Skeletal muscle satellite cell (primary cell): ENCODE results near the gene DCC.
A peak's percentile ranks its signal among the peaks of the same experiment; 100 is the strongest.

Source experiments
- H3K27me3 ChIP-seq: 2 replicates; pipeline ENCODE4 v1.7.0; 2013; ENCODE audit warnings: low read length; ENCODE audit not compliant: control insufficient read depth, insufficient read depth
- H3K36me3 ChIP-seq: 2 replicates; pipeline ENCODE4 v1.7.0; 2013; ENCODE audit warnings: mild to moderate bottlenecking, control low read depth, low read length; ENCODE audit not compliant: insufficient read depth
- H3K4me1 ChIP-seq: 2 replicates; pipeline ENCODE4 v1.7.0; 2013; ENCODE audit warnings: low read length; ENCODE audit not compliant: control insufficient read depth, insufficient read depth
- H3K4me2 ChIP-seq: 2 replicates; pipeline ENCODE4 v1.7.0; 2013; ENCODE audit warnings: mild to moderate bottlenecking, low read length
- H3K4me3 ChIP-seq: 2 replicates; pipeline ENCODE4 v1.7.0; 2013; ENCODE audit warnings: low read length
- H3K9ac ChIP-seq: 2 replicates; pipeline ENCODE4 v1.7.0; 2013; ENCODE audit warnings: mild to moderate bottlenecking, low read depth, low read length, moderate library complexity
- H3K9me3 ChIP-seq: replicated peaks from 2 replicates; pipeline ENCODE4 v1.7.0; 2013; ENCODE audit warnings: mild to moderate bottlenecking, control low read depth, low read length

DCC gene

DNA sequence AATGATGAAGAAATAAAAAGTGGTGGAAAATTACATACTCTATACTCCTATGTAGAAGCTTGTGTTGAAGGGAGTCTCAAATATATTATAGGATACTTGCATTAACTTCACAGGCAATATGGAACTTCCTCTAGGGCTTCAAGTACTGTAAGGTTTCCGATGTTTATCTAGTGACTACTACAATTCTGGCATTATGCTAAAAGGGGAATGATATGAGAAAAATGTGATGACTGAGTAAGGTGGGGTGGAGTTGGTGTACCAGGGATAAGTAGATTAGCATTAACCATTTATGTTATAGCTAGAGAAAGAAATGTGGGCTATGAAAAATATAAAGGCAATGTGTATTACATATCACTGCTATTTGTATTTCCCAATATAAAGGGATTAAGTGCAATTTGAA lies 229.5 kb downstream of the DCC start:
- H3K27me3 ChIP-seq: no peaks in the 10 kb centered on the region
- H3K9ac ChIP-seq: no peak overlapping the region
- H3K4me2 ChIP-seq: no peak overlapping the region
- no peak overlapping the region for H3K4me3 ChIP-seq
- H3K9me3 ChIP-seq: no peaks in the 10 kb centered on the region
- H3K4me1 ChIP-seq: peaks cover 27% of the 10 kb centered on the region
- H3K36me3 ChIP-seq: no peaks in the 10 kb centered on the region

DNA sequence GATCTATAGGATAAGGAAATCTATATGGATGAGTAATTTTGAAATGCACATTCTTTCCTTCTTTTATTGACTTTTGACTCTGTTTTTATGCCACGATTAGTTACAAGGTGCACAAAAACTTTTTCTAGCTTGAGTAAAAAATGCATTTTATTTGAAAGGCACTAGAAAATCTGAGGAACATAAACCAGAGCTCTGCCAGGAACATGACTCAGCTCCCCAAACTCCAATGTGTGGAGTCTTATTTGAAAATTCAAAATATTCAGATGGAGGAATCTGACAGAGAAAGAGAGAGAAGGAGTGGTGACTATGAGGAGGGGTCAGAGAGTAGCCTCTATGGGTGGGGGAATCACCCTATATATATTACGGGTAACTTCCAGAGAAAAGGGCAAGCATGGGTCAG lies 231.0 kb downstream of the DCC start:
- H3K36me3 ChIP-seq: no peaks in the 10 kb centered on the region
- H3K9me3 ChIP-seq: no peaks in the 10 kb centered on the region
- peaks cover 32% of the 10 kb centered on the region for H3K4me1 ChIP-seq
- H3K27me3 ChIP-seq: no peaks in the 10 kb centered on the region
- peak overlapping the region; percentile 11 for H3K4me2 ChIP-seq
- H3K4me3 ChIP-seq: no peak overlapping the region
- no peak overlapping the region for H3K9ac ChIP-seq

GRCh38 chr18:52572036-52573000 lies 232.3 kb downstream of the DCC start:
- Histone ChIP-seq H3K27me3 (no peaks in the 10 kb centered on the region), H3K4me3 (no peak overlapping the region), H3K9me3 (no peaks in the 10 kb centered on the region), H3K36me3 (no peaks in the 10 kb centered on the region), H3K9ac (no peak overlapping the region), H3K4me1 (peaks cover 32% of the 10 kb centered on the region), H3K4me2 (no peak overlapping the region)

GRCh38 chr18:52577795-52578194 lies 237.8 kb downstream of the DCC start:
- H3K4me3 ChIP-seq: no peak overlapping the region
- no peak overlapping the region for H3K4me2 ChIP-seq
- H3K36me3 ChIP-seq: no peaks in the 10 kb centered on the region
- H3K4me1 ChIP-seq: peaks cover 4% of the 10 kb centered on the region
- peaks cover 5% of the 10 kb centered on the region for H3K9me3 ChIP-seq
- no peaks in the 10 kb centered on the region for H3K27me3 ChIP-seq
- no peak overlapping the region for H3K9ac ChIP-seq

DNA sequence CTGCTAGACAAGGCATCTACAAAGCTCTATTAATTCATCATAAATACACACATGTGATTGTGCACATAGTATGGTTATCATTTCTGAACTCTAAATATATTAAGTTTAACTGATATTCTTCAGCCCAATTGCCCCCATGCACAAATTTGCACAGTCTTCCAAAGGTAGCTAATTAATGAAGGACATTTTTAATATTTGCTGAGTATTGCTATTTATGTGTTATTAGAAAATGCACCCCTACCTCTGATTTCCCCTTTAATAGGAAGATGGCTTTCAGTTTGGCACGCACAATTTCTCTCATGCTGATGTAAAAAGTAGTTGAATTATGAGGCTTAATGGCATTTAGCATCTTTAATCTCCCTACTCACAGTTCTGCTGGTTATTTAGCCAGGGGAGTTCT lies 242.1 kb downstream of the DCC start:
- no peaks in the 10 kb centered on the region for H3K4me1 ChIP-seq
- no peak overlapping the region for H3K4me2 ChIP-seq
- peaks cover 5% of the 10 kb centered on the region for H3K9me3 ChIP-seq
- H3K36me3 ChIP-seq: no peaks in the 10 kb centered on the region
- H3K27me3 ChIP-seq: no peaks in the 10 kb centered on the region
- H3K9ac ChIP-seq: no peak overlapping the region
- H3K4me3 ChIP-seq: no peak overlapping the region

- Histone ChIP-seq H3K4me2 (no peak overlapping the region), H3K9ac (no peak overlapping the region), H3K4me3 (no peak overlapping the region), H3K36me3 (no peaks in the 10 kb centered on the region), H3K9me3 (peaks cover 4% of the 10 kb centered on the region), H3K4me1 (no peaks in the 10 kb centered on the region), H3K27me3 (no peaks in the 10 kb centered on the region)
Measured at GRCh38 chr18:52582516-52582915, 242.5 kb downstream of the DCC start.

GRCh38 chr18:52588931-52589330 lies 248.9 kb downstream of the DCC start:
- no peaks in the 10 kb centered on the region for H3K36me3 ChIP-seq
- no peak overlapping the region for H3K4me3 ChIP-seq
- H3K4me2 ChIP-seq: no peak overlapping the region
- H3K27me3 ChIP-seq: no peaks in the 10 kb centered on the region
- H3K9ac ChIP-seq: no peak overlapping the region
- H3K9me3 ChIP-seq: peaks cover 3% of the 10 kb centered on the region
- H3K4me1 ChIP-seq: peaks cover 20% of the 10 kb centered on the region

- Histone ChIP-seq H3K4me2 (no peak overlapping the region), H3K4me1 (no peaks in the 10 kb centered on the region), H3K9ac (no peak overlapping the region), H3K27me3 (no peaks in the 10 kb centered on the region), H3K9me3 (peaks cover 11% of the 10 kb centered on the region), H3K36me3 (no peaks in the 10 kb centered on the region), H3K4me3 (no peak overlapping the region)
Measured at GRCh38 chr18:52596748-52597435, 256.9 kb downstream of the DCC start.

DNA sequence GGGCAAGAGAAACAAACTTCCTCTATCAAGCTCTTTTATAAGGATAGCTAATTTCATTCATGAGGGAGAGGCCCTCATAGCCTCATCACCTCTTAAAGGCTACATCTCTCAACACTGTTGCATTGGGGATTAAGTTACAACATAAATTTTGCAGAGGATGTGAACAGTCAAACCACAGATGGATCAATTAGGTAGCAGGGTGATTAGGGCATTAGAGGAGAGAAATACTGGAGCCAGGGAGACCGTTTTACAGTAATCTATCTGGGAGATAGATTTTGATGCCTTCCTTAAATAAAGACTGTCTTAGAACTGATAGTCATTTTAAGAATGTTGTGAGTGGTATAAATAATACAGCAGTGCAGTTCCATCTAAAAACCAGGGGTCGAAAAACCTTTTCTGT lies 258.9 kb downstream of the DCC start:
- Histone ChIP-seq H3K27me3 (no peaks in the 10 kb centered on the region), H3K36me3 (no peaks in the 10 kb centered on the region), H3K9ac (no peak overlapping the region), H3K4me1 (no peaks in the 10 kb centered on the region), H3K4me3 (no peak overlapping the region), H3K4me2 (no peak overlapping the region), H3K9me3 (peaks cover 11% of the 10 kb centered on the region)

DNA sequence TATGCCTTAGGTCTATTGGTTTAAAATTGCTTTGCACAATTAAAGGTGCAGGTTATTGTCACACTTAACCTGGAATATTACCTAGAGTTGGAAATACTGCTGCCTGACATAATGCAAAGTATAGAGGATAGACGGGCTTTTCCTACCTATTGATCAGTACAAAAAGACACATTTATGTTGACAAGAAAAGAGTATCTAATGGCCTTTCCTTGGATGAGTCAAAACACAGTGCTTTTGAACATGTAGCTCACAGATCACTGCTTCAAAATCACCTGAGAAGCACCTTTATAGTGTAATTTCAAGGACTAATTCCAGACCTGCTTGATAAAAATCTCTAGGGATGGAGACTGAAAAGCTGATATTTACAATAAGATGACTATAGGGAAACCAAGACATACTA lies 262.8 kb downstream of the DCC start:
- Histone ChIP-seq H3K27me3 (no peaks in the 10 kb centered on the region), H3K9me3 (no peaks in the 10 kb centered on the region), H3K36me3 (no peaks in the 10 kb centered on the region), H3K4me3 (no peak overlapping the region), H3K4me1 (no peaks in the 10 kb centered on the region), H3K4me2 (no peak overlapping the region), H3K9ac (no peak overlapping the region)

DNA sequence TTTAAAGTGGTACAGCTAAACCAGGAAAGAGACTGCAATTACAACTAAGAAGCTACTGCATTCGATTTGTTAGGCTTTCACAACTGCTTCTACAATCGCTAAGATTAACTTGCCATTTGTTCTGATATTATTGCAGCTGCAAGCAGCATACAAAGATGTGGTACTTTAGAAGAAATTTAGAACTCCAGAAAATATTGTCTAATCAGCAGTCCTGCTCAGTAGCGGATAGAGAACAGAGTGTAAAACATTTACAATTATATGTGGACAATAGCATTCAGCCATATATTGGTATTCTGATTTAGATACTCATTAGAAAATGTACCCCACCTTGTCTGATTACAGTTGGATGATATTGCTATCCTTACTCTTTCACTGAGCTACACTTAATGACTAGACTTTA lies 265.3 kb downstream of the DCC start:
- Histone ChIP-seq H3K4me2 (no peak overlapping the region), H3K36me3 (no peaks in the 10 kb centered on the region), H3K27me3 (no peaks in the 10 kb centered on the region), H3K9me3 (no peaks in the 10 kb centered on the region), H3K4me3 (no peak overlapping the region), H3K4me1 (no peaks in the 10 kb centered on the region), H3K9ac (no peak overlapping the region)
